IMR-90 (cell line): ENCODE data around the gene PITPNC1. TPM values are rescaled to one million over a fixed set of nuclear protein-coding genes. Genes with fewer than 3 reads are reported as not detected.

ENCODE experiments used
- ATAC-seq: fragments of 200-7000 bp; cut with Tn5 transposase; 2 replicates; pipeline ENCODE4 v1.9.1; 2020; ENCODE audit warnings: low read depth, mild to moderate bottlenecking, moderate library complexity
- BruUV-seq: library from RNA; stranded (reverse); fragments of 400-500 nt; replicated peaks from 2 replicates; lab custom pipeline; 2021; lab: Mats Ljungman, UMichigan
- CTCF ChIA-PET: fragments of 300-600 bp; formaldehyde crosslinking; extraction: SDS; loops from one replicate; lab custom pipeline; 2021; ENCODE audit warnings: antibody characterized with exemption; lab: Yijun Ruan, JAX
- POLR2A ChIA-PET: fragments of 300-600 bp; sonication (Branson Sonifier 250); formaldehyde crosslinking; loops from one replicate; lab custom pipeline; 2022; ENCODE audit warnings: antibody characterized with exemption; ENCODE audit not compliant: unreplicated experiment; lab: Charles Lee
- DNase-seq: peaks from one replicate; pipeline ENCODE4 v3.0.0; 2013
- H2AFZ ChIP-seq: replicated peaks from 2 replicates; pipeline ENCODE3; 2013; ENCODE audit warnings: low read length, mild to moderate bottlenecking; ENCODE audit not compliant: poor library complexity
- H2AK5ac ChIP-seq: 2 replicates; pipeline ENCODE4 v1.6.1; 2013; ENCODE audit warnings: low read depth, low read length, inconsistent platforms
- H2AK9ac ChIP-seq: replicated peaks from 2 replicates; pipeline ENCODE3; 2013; ENCODE audit warnings: mild to moderate bottlenecking, low read depth, low read length, moderate library complexity; ENCODE audit not compliant: poor library complexity
- H2BK120ac ChIP-seq: 2 replicates; pipeline ENCODE4 v1.6.1; 2013; ENCODE audit warnings: low read depth, low read length, inconsistent platforms
- H2BK15ac ChIP-seq: 3 replicates; pipeline ENCODE4 v1.6.1; 2013; ENCODE audit warnings: low read depth, low read length, inconsistent platforms
- H2BK20ac ChIP-seq: 2 replicates; pipeline ENCODE4 v1.6.1; 2013; ENCODE audit warnings: low read depth, mild to moderate bottlenecking, inconsistent platforms, low read length, moderate library complexity
- H2BK5ac ChIP-seq: 2 replicates; pipeline ENCODE4 v1.6.1; 2013; ENCODE audit warnings: mild to moderate bottlenecking, low read depth, low read length, inconsistent platforms; ENCODE audit not compliant: poor library complexity, severe bottlenecking
- H3K14ac ChIP-seq: replicated peaks from 2 replicates; pipeline ENCODE4 v1.6.1; 2013; ENCODE audit warnings: low read depth, low read length, inconsistent platforms
- H3K18ac ChIP-seq: 2 replicates; pipeline ENCODE4 v1.6.1; 2013; ENCODE audit warnings: low read depth, low read length, control low read depth
- H3K23ac ChIP-seq: 2 replicates; pipeline ENCODE4 v1.6.1; 2013; ENCODE audit warnings: low read depth, low read length, inconsistent platforms
- H3K27ac ChIP-seq: 2 replicates; pipeline ENCODE4 v1.5.1; 2013; ENCODE audit warnings: mild to moderate bottlenecking, control low read depth, low read length; ENCODE audit not compliant: insufficient read depth
- H3K27me3 ChIP-seq: 2 replicates; pipeline ENCODE4 v1.6.1; 2013; ENCODE audit warnings: low read length; ENCODE audit not compliant: control insufficient read depth, insufficient read depth
- H3K36me3 ChIP-seq: 2 replicates; pipeline ENCODE4 v1.6.1; 2013; ENCODE audit warnings: low read length, mixed read lengths; ENCODE audit not compliant: control insufficient read depth, insufficient read depth
- H3K4ac ChIP-seq: 2 replicates; pipeline ENCODE4 v1.6.1; 2013; ENCODE audit warnings: low read depth, low read length, inconsistent platforms
- H3K4me1 ChIP-seq: 2 replicates; pipeline ENCODE4 v1.6.1; 2013; ENCODE audit warnings: low read length, mixed read lengths; ENCODE audit not compliant: control insufficient read depth, insufficient read depth
- H3K4me2 ChIP-seq: 2 replicates; pipeline ENCODE4 v1.6.1; 2013; ENCODE audit warnings: low read depth, mild to moderate bottlenecking, control low read depth, low read length, moderate library complexity
- H3K4me3 ChIP-seq: 2 replicates; pipeline ENCODE4 v1.5.1; 2013; ENCODE audit warnings: low read depth, mild to moderate bottlenecking, control low read depth, low read length, moderate library complexity; ENCODE audit not compliant: insufficient read depth
- H3K56ac ChIP-seq: 2 replicates; pipeline ENCODE4 v1.6.1; 2013; ENCODE audit warnings: low read length, inconsistent platforms; ENCODE audit not compliant: insufficient read depth; ENCODE audit errors: extremely low read depth
- H3K79me1 ChIP-seq, 2 experiments: 2 replicates each; pipeline ENCODE4 v1.6.1; 2013; ENCODE audit warnings: low read length in 2 of 2, inconsistent platforms in 1 of 2, low read depth in 1 of 2
- H3K9ac ChIP-seq: 2 replicates; pipeline ENCODE4 v1.6.1; 2013; ENCODE audit warnings: low read depth, low read length, control low read depth
- H3K9me1 ChIP-seq: 2 replicates; pipeline ENCODE4 v1.6.1; 2013; ENCODE audit warnings: low read length, inconsistent platforms; ENCODE audit not compliant: insufficient read depth
- H3K9me3 ChIP-seq: 2 replicates; pipeline ENCODE4 v1.6.1; 2013; ENCODE audit warnings: low read length; ENCODE audit not compliant: control insufficient read depth, insufficient read depth
- H4K20me1 ChIP-seq: 2 replicates; pipeline ENCODE4 v1.6.1; 2013; ENCODE audit warnings: low read length, inconsistent platforms; ENCODE audit not compliant: insufficient read depth
- H4K5ac ChIP-seq: 2 replicates; pipeline ENCODE4 v1.6.1; 2013; ENCODE audit warnings: mild to moderate bottlenecking, low read depth, low read length, control low read depth
- H4K8ac ChIP-seq, 2 experiments: 2 replicates each; pipeline ENCODE4 v1.6.1; 2013; ENCODE audit warnings: low read depth in 2 of 2, low read length in 2 of 2, control low read depth in 1 of 2, inconsistent platforms in 1 of 2
- H4K91ac ChIP-seq: 2 replicates; pipeline ENCODE4 v1.6.1; 2013; ENCODE audit warnings: low read depth, low read length, inconsistent platforms; ENCODE audit not compliant: insufficient read depth
- BHLHE40 ChIP-seq: fragments of 150-350 bp; IDR thresholded peaks from 2 replicates; pipeline ENCODE4 v1.6.1; 2016; ENCODE audit warnings: mild to moderate bottlenecking, low read depth, low read length
- CEBPB ChIP-seq: IDR thresholded peaks from 2 replicates; pipeline ENCODE4 v1.6.1; 2012; ENCODE audit warnings: low read depth, low read length, improper control_type of control experiment
- CHD1 ChIP-seq: IDR thresholded peaks from 2 replicates; pipeline ENCODE4 v1.6.1; 2012; ENCODE audit warnings: low read depth, low read length, improper control_type of control experiment
- FOS ChIP-seq: fragments of 150-350 bp; IDR thresholded peaks from 2 replicates; pipeline ENCODE4 v1.6.1; 2016; ENCODE audit warnings: low read depth, low read length
- MAFK ChIP-seq: IDR thresholded peaks from 2 replicates; pipeline ENCODE4 v1.6.1; 2012; ENCODE audit warnings: low read depth, low read length, improper control_type of control experiment
- MAZ ChIP-seq: IDR thresholded peaks from 2 replicates; pipeline ENCODE4 v1.6.1; 2012; ENCODE audit warnings: low read depth, mild to moderate bottlenecking, low read length, improper control_type of control experiment, moderate library complexity, borderline replicate concordance
- MXI1 ChIP-seq: IDR thresholded peaks from 2 replicates; pipeline ENCODE4 v1.6.1; 2012; ENCODE audit warnings: low read depth, mild to moderate bottlenecking, low read length, moderate library complexity, borderline replicate concordance
- NFE2L2 ChIP-seq: fragments of 150-350 bp; IDR thresholded peaks from 2 replicates; pipeline ENCODE4 v1.6.1; 2016; ENCODE audit warnings: low read depth, mild to moderate bottlenecking, low read length
- POLR2A ChIP-seq: IDR thresholded peaks from 2 replicates; pipeline ENCODE4 v1.6.1; 2012; ENCODE audit warnings: mild to moderate bottlenecking, low read depth, low read length
- RAD21 ChIP-seq: IDR thresholded peaks from 2 replicates; pipeline ENCODE4 v1.6.1; 2012; ENCODE audit warnings: low read length, improper control_type of control experiment
- RCOR1 ChIP-seq: IDR thresholded peaks from 2 replicates; pipeline ENCODE4 v1.6.1; 2012; ENCODE audit warnings: mild to moderate bottlenecking, low read length, improper control_type of control experiment; ENCODE audit not compliant: insufficient replicate concordance
- RFX5 ChIP-seq: IDR thresholded peaks from 2 replicates; pipeline ENCODE4 v1.8.0; 2012; ENCODE audit warnings: low read depth, mild to moderate bottlenecking, low read length, moderate library complexity
- SMC3 ChIP-seq: fragments of 150-350 bp; IDR thresholded peaks from 2 replicates; pipeline ENCODE4 v1.6.1; 2016; ENCODE audit warnings: low read depth, mild to moderate bottlenecking, antibody characterized with exemption, low read length, moderate library complexity
- WGBS, 2 experiments: methylation state at CpG; one replicate each; pipeline versions ENCODE4 v1.1.5 to v1.1.7; 2013; ENCODE audit warnings: missing lambda C conversion rate in 2 of 2; ENCODE audit not compliant: insufficient read length in 1 of 2; ENCODE audit errors: extremely low coverage in 2 of 2; 5-methylcytosine and 5-hydroxymethylcytosine counted together
- dilution Hi-C: fragments of 300-500 bp; cut with HindIII; formaldehyde crosslinking; loops from one replicate; pipeline ENCODE4 v1.14.3; 2018; ENCODE audit warnings: low sequenced_read_pairs; ENCODE audit not compliant: unreplicated experiment
- in situ Hi-C: fragments of 300-500 bp; cut with MboI; formaldehyde crosslinking; loops from 3 replicates; pipeline ENCODE4 v1.14.3; 2019; ENCODE audit warnings: low sequenced_read_pairs, inconsistent platforms, mixed read lengths
- intact Hi-C: fragments of 100-400 bp; cut with micrococcal nuclease; formaldehyde crosslinking; loops from 2 replicates; pipeline ENCODE4 v1.10.0; 2022
- polyA plus RNA-seq, 3 experiments: library from polyadenylated mRNA; depleted of rRNA; stranded (reverse); fragments of >200 nt; gene quantifications; 2 replicates each; pipeline ENCODE4 v1.2.3, GENCODE V29; 2012; ENCODE audit warnings: low replicate concordance in 1 of 3
- total RNA-seq: library from RNA; depleted of rRNA; stranded (reverse); fragments of >200 nt; gene quantifications from 2 replicates; pipeline ENCODE4 v1.2.3, GENCODE V29; 2012
- TF ChIP-seq, protein P1 (sequence below): conservative IDR thresholded peaks from 2 replicates; pipeline ENCODE4 v1.5.1; 2012; ENCODE audit warnings: mild to moderate bottlenecking, low read depth, low read length, improper control_type of control experiment
- TF ChIP-seq, protein P2 (sequence below): fragments of 150-350 bp; IDR thresholded peaks from 2 replicates; pipeline ENCODE4 v1.6.1; 2017; ENCODE audit warnings: mild to moderate bottlenecking, antibody characterized with exemption, low read length, low read depth
- TF ChIP-seq, protein P3 (sequence below): fragments of 150-350 bp; IDR thresholded peaks from 2 replicates; pipeline ENCODE4 v1.6.1; 2016; ENCODE audit warnings: low read depth, mild to moderate bottlenecking, low read length, moderate library complexity, borderline replicate concordance

PITPNC1 gene
- total and polyA plus RNA-seq, 2 of the 4 experiments (the other 2 are of a cell fraction), result 4.1 TPM

DNA sequence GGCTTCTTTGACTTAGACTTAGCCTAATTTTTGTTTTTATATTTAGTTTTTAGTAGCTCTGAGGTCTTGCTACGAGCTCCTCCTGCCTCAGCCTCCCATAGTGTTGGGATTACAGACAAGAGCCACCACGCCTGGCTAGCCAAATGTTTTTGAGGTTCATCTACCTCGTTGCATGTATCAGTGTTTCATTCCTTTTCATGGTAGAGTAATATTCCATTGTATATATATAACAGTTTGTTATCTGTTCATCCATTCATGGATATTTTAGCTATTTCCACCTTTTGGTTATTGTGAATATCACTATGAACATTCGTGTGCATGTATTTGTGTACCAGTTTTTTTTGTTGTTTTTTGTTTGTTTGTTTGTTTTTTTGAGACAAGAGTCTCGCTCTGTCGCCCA, 352.8 kb downstream of the PITPNC1 start:
- H3K79me1 ChIP-seq, result peaks cover 17 to 35% of the 10 kb centered on the region in 2 experiments; a peak in 3 of 4 replicates
- no peak for TF ChIP-seq POLR2A
- TF ChIP-seq MXI1, result no peak
- no peak for TF ChIP-seq SMC3
- TF ChIP-seq, protein P1, sequence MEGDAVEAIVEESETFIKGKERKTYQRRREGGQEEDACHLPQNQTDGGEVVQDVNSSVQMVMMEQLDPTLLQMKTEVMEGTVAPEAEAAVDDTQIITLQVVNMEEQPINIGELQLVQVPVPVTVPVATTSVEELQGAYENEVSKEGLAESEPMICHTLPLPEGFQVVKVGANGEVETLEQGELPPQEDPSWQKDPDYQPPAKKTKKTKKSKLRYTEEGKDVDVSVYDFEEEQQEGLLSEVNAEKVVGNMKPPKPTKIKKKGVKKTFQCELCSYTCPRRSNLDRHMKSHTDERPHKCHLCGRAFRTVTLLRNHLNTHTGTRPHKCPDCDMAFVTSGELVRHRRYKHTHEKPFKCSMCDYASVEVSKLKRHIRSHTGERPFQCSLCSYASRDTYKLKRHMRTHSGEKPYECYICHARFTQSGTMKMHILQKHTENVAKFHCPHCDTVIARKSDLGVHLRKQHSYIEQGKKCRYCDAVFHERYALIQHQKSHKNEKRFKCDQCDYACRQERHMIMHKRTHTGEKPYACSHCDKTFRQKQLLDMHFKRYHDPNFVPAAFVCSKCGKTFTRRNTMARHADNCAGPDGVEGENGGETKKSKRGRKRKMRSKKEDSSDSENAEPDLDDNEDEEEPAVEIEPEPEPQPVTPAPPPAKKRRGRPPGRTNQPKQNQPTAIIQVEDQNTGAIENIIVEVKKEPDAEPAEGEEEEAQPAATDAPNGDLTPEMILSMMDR, result no peak
- TF ChIP-seq CEBPB, result no peak
- no peak for TF ChIP-seq RFX5
- no peak for TF ChIP-seq MAZ
- no peak for TF ChIP-seq CHD1
- TF ChIP-seq FOS, result no peak
- TF ChIP-seq RAD21, result no peak
- TF ChIP-seq, protein P2, sequence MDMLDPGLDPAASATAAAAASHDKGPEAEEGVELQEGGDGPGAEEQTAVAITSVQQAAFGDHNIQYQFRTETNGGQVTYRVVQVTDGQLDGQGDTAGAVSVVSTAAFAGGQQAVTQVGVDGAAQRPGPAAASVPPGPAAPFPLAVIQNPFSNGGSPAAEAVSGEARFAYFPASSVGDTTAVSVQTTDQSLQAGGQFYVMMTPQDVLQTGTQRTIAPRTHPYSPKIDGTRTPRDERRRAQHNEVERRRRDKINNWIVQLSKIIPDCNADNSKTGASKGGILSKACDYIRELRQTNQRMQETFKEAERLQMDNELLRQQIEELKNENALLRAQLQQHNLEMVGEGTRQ, result no peak
- no peak for TF ChIP-seq BHLHE40
- TF ChIP-seq RCOR1, result no peak
- TF ChIP-seq MAFK, result no peak
- TF ChIP-seq, protein P3, sequence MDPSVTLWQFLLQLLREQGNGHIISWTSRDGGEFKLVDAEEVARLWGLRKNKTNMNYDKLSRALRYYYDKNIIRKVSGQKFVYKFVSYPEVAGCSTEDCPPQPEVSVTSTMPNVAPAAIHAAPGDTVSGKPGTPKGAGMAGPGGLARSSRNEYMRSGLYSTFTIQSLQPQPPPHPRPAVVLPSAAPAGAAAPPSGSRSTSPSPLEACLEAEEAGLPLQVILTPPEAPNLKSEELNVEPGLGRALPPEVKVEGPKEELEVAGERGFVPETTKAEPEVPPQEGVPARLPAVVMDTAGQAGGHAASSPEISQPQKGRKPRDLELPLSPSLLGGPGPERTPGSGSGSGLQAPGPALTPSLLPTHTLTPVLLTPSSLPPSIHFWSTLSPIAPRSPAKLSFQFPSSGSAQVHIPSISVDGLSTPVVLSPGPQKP, result no peak
- no peak for TF ChIP-seq NFE2L2
- no peak overlapping the region for H2BK20ac ChIP-seq
- no peak overlapping the region for H2AK5ac ChIP-seq
- ATAC-seq (no peak), DNase-seq (no peak)
- H3K27ac ChIP-seq, result no peak overlapping the region
- no peak overlapping the region for H4K8ac ChIP-seq
- dilution Hi-C loops (no loop called here), intact Hi-C loops (no loop called here), in situ Hi-C loops (no loop called here)
- WGBS, 2 experiments, result 92% methylated on average over 2 of the region's 6 CpGs; no CpG with 5 or more reads in 1 of the 2 experiments
- H2AFZ ChIP-seq, result no peak overlapping the region
- no peaks in the 10 kb centered on the region for H3K27me3 ChIP-seq
- ChIA-PET POLR2A (no interaction called here), CTCF (no interaction called here)
- H3K4me3 ChIP-seq, result no peak overlapping the region
- no peaks in the 10 kb centered on the region for H3K4me1 ChIP-seq
- no peak overlapping the region for H3K18ac ChIP-seq
- peaks cover 2% of the 10 kb centered on the region for H3K9me3 ChIP-seq
- no peak overlapping the region for H4K5ac ChIP-seq
- H2BK120ac ChIP-seq, result no peak overlapping the region
- H3K4ac ChIP-seq, result no peak overlapping the region
- H3K14ac ChIP-seq, result no peak overlapping the region
- H3K9ac ChIP-seq, result no peak overlapping the region
- H3K4me2 ChIP-seq, result no peak overlapping the region
- no peak overlapping the region for H2BK15ac ChIP-seq
- no peak overlapping the region for H3K56ac ChIP-seq
- H2AK9ac ChIP-seq, result no peak overlapping the region
- peaks cover 52% of the 10 kb centered on the region for H3K36me3 ChIP-seq
- H2BK5ac ChIP-seq, result no peak overlapping the region
- H4K91ac ChIP-seq, result no peak overlapping the region
- no peaks in the 10 kb centered on the region for H3K9me1 ChIP-seq
- no peak overlapping the region for H3K23ac ChIP-seq
- no TSS peak for BruUV-seq
- no peaks in the 10 kb centered on the region; the same call in 1 of the 2 replicates for H4K20me1 ChIP-seq
